Gastroesophageal sphincter (tissue), 3 donors: Measurements from ENCODE around the gene FSD2.

ENCODE experiments used
- EP300 ChIP-seq: sonication (generic); formaldehyde crosslinking; IDR thresholded peaks from one replicate; pipeline ENCODE4 v1.6.1; 2017; ENCODE audit warnings: antibody characterized with exemption, mild to moderate bottlenecking
- POLR2A ChIP-seq, 2 donors: fragments of 450-650 bp; IDR thresholded peaks; one replicate each; pipeline ENCODE4 v1.6.1; 2017; ENCODE audit warnings: antibody characterized with exemption in 2 of 2, mild to moderate bottlenecking in 2 of 2, moderate library complexity in 1 of 2
- POLR2AphosphoS5 ChIP-seq: sonication (generic); formaldehyde crosslinking; IDR thresholded peaks from one replicate; pipeline ENCODE4 v1.6.1; 2017; ENCODE audit warnings: antibody characterized with exemption
- TF ChIP-seq, protein P1 (sequence below), 4 experiments: fragments of 200-600 bp in 2 of 4; fragments of 450-650 bp in 2 of 4; sonication (generic) in 1 of 4; IDR thresholded peaks; one replicate each; pipeline ENCODE4 v1.5.1; 2017 to 2019; ENCODE audit warnings: antibody characterized with exemption in 4 of 4, mild to moderate bottlenecking in 2 of 4, moderate library complexity in 2 of 4

DNA sequence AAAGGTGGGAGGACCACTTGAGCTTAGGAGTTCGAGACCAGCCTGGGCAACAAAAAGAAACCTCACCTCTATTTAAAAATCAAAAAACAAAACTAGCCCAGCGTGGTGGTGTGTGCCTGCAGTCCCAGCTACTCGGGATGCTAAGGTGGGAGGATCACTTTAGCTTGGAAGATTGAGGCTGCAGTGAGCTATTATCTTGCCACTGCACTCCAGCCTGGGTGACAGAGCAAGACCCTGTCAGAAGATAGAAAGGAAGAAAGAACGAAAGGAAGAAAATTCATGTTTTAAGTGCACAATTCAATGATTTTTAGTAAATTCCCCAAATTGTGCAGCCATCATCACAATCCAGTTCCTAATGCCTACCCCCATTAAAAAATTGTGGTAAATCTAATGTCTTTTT is 7.8 kb downstream of the FSD2 start:
- TF ChIP-seq, protein P1, sequence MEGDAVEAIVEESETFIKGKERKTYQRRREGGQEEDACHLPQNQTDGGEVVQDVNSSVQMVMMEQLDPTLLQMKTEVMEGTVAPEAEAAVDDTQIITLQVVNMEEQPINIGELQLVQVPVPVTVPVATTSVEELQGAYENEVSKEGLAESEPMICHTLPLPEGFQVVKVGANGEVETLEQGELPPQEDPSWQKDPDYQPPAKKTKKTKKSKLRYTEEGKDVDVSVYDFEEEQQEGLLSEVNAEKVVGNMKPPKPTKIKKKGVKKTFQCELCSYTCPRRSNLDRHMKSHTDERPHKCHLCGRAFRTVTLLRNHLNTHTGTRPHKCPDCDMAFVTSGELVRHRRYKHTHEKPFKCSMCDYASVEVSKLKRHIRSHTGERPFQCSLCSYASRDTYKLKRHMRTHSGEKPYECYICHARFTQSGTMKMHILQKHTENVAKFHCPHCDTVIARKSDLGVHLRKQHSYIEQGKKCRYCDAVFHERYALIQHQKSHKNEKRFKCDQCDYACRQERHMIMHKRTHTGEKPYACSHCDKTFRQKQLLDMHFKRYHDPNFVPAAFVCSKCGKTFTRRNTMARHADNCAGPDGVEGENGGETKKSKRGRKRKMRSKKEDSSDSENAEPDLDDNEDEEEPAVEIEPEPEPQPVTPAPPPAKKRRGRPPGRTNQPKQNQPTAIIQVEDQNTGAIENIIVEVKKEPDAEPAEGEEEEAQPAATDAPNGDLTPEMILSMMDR (IDR thresholded peaks at IDR 0.05): no peak
- no peak for TF ChIP-seq POLR2A (IDR thresholded peaks at IDR 0.05)
- no peak for TF ChIP-seq EP300
- TF ChIP-seq POLR2AphosphoS5: no peak
